A549 (cell line): ENCODE data around the gene CDKN2D.

Experiments
- CBX2 ChIP-seq: fragments of 200-600 bp; sonication (generic); IDR thresholded peaks from 2 replicates; pipeline ENCODE4 v1.6.1; 2016; ENCODE audit warnings: low read depth, mild to moderate bottlenecking, borderline replicate concordance
- EP300 ChIP-seq, 2 experiments: fragments of >200 bp; sonication (Bioruptor Twin); formaldehyde crosslinking; IDR thresholded peaks; 2 replicates in 1 of 2; 3 replicates in 1 of 2; pipeline ENCODE4 v1.6.1; 2016 to 2017
- USF2 ChIP-seq: fragments of 450-650 bp; IDR thresholded peaks from 2 replicates; pipeline ENCODE4 v1.6.1; 2014; ENCODE audit warnings: antibody characterized with exemption
- TF ChIP-seq, protein P1 (sequence below): fragments of >200 bp; sonication (Bioruptor Twin); formaldehyde crosslinking; IDR thresholded peaks from 3 replicates; pipeline ENCODE4 v1.5.1; 2016

DNA sequence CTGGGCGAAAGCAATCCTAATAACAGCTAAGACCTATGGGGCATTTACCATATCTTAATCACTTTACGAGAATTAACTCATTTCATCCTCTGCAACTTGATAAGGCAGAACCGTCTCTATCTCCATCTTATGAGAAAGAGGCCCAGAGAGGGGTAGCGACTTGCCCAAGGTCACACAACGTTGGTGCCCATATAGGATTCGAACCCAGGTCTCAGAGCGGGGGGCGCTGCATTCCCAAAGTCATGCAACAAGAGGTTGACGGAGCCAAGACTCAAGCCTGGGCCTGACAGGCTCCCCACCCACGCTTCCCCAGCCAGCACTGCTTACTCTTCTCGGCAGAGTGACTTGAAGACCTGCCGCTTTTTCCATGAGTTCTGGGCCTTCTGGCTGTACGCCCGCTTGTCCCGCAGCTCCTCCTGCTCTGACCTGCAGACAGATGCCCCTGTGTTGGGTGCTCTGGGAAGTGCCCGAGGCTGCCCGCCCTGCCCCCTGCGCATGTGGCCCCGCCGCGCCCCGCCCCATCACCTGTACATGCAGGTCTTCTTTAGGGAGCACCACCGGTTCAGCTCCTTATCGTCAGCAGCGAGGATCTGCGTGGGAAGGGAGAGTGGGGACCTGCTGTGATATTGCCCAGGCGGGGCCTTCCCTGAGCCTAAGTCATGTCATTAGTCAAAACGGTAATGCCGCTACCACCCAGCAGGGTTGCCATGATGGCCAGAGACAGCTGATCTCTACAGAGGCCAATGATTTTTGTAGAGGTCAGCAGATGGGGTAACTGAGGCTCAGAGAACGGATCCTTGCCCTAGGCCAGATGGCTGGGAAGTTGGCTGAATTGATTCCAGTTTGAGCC lies 13.8 kb downstream of the CDKN2D start:
- TF ChIP-seq, protein P1, sequence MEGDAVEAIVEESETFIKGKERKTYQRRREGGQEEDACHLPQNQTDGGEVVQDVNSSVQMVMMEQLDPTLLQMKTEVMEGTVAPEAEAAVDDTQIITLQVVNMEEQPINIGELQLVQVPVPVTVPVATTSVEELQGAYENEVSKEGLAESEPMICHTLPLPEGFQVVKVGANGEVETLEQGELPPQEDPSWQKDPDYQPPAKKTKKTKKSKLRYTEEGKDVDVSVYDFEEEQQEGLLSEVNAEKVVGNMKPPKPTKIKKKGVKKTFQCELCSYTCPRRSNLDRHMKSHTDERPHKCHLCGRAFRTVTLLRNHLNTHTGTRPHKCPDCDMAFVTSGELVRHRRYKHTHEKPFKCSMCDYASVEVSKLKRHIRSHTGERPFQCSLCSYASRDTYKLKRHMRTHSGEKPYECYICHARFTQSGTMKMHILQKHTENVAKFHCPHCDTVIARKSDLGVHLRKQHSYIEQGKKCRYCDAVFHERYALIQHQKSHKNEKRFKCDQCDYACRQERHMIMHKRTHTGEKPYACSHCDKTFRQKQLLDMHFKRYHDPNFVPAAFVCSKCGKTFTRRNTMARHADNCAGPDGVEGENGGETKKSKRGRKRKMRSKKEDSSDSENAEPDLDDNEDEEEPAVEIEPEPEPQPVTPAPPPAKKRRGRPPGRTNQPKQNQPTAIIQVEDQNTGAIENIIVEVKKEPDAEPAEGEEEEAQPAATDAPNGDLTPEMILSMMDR: no peak
- TF ChIP-seq USF2: no peak
- no peak for TF ChIP-seq CBX2
- no peak for TF ChIP-seq EP300 (IDR thresholded peaks at IDR 0.05)
